ENCODE data around the gene SVIL.
"Not testable (repeated sequence)": the region's sequence is repeated elsewhere in the genome, so short reads cannot be mapped to it uniquely, and the experiment has no call there.

The SVIL gene

DNA sequence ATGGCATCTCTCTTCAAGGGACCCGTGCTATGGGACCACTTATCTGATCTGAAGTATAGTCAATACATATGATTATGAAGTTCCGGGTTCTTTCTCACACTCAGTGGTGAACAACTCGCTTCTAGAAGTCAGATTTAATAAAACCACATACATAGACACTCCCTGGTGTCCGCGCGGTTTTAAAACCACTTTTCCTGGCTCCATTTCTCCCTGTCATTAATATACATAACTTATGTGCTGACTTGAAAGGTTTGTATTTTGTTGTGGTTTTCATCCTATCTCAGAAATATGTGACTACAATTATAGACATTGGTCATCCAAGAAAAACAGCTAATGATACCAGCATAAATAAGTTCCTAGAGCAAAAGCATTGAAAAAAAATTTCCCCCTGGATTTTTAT is 34.0 kb downstream of the SVIL start:
- DNase-seq, result no peak

DNA sequence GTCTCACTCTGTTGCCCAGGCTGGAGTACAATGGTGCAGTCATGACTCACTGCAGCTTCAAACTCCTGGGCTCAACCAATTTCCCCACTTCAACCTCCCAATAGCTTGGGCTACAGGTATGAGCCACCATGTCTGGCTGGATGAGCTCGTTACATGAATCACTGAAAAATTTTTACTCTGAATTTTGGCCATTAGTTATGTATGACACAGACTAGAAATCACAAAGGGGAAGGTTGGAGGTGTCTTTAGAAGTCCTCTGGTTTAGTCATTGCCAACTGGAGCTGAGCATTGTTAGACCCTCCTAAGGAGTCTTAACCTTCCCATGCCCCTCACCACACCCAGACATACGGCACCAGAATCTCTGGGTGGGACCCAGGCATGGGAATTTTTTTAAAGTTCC is 34.7 kb downstream of the SVIL start:
- DNase-seq, result no peak

DNA sequence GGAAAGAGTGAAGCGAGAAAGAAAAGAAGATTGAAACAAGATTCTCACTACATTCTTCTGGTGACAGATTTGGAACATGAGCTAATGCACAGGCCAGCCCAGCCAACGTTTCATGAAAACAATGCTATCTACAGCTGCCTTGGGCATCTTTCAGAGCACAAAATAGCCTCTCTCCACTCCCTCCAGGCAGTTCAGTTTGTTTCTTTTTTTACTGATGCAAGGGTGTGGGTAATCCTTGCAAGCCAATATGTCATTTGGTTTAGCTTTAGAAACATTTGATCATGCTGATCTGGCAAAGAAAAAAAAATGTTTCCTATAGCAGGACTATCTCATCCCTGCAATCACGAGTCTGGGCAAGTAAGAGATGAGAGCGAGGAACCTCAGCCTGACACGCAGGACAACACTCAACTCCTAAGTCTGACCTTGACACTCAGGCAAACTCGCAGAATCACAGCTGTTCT is 35.9 kb downstream of the SVIL start:
- DNase-seq, result no peak

GRCh38 chr10:29596826-29597225 is 37.9 kb downstream of the SVIL start:
- no peak for DNase-seq

DNA sequence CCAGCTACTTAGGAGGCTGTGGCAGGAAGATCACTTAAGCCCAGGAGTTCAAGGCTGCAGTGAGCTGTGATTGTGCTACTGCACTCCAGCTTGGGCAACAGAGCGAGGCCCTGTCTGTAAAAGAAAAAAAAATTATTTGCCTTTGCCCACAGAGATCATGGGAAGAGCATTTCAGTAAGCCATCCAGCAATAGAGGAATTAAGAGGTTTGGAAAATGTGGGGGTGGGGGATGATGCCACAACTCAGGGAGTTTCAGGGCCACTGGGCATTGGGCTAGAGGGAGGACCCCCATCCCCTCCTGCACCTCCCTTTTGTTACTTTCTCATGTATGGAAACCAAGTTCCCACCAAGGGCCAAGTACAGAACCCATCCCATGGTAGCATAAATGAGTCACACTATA is 38.4 kb downstream of the SVIL start:
- DNase-seq, result no peak

DNA sequence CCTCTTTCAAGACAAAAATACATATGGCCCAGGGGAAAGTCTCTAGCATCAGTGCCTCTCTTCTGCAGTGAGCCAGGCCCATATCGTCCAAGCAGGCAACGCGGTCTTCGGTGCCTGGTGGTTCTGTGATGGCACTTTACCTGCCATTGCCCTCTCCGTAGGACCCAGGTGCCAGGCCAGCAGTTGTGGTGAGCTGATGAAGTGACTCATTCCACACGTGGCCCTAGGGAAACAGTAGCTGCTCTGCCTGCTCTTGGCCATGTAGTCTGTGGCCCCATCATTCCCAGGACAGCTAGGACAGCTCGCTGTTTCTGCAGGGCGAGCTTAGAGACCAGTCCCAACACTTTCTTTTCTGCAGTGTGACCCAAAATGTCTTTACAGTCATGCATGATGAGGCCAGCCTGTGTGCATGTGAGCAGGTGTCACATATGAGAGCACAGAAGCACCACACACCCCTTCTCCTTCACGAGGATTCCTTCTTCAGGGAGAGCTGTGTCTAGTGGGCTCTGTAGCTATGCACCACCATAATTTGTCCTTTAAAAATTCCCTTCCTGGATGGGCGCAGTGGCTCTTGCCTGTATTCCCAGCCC is 39.0 kb downstream of the SVIL start:
- no peak for DNase-seq

GRCh38 chr10:29595146-29595545 is 39.6 kb downstream of the SVIL start:
- DNase-seq, result no peak

GRCh38 chr10:29591651-29591968 is 43.2 kb downstream of the SVIL start:
- no peak for DNase-seq

DNA sequence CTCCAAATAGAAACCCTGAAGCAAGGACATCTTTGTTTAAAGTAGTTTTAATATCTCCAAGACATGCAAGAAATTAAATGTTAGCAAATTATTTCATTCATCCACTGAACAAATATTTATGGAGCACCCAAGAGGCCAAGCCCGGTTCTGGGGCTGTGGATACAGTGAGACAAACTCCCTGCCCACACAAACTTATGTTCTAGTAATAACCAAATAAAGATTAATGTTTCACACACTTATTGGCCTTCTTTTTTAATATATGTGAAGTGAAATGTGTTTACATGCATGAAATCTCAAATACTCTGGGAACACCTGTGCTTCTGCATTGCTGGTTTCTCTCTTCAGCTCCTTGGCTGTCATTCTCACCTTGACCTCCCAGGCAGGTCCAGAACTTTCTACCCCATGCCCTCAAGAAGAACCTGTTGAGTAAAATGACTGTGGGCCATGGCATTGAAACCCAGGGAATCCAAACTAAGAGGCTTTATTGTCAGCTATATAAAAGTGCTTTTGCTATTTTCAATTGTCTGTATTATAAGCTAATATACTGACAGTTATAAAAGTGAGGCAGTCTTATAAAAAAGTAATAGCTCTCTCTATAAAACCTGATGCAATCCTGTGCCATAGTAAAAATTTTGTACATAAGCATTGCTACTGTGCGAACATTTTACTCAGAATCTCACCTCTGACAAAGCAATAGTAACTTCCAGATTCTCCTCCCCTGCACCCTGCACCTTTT is 43.7 kb downstream of the SVIL start:
- DNase-seq, result no peak

- no peak for DNase-seq
These were observed 45.9 kb downstream of the SVIL start for GRCh38 chr10:29588629-29589421.

DNA sequence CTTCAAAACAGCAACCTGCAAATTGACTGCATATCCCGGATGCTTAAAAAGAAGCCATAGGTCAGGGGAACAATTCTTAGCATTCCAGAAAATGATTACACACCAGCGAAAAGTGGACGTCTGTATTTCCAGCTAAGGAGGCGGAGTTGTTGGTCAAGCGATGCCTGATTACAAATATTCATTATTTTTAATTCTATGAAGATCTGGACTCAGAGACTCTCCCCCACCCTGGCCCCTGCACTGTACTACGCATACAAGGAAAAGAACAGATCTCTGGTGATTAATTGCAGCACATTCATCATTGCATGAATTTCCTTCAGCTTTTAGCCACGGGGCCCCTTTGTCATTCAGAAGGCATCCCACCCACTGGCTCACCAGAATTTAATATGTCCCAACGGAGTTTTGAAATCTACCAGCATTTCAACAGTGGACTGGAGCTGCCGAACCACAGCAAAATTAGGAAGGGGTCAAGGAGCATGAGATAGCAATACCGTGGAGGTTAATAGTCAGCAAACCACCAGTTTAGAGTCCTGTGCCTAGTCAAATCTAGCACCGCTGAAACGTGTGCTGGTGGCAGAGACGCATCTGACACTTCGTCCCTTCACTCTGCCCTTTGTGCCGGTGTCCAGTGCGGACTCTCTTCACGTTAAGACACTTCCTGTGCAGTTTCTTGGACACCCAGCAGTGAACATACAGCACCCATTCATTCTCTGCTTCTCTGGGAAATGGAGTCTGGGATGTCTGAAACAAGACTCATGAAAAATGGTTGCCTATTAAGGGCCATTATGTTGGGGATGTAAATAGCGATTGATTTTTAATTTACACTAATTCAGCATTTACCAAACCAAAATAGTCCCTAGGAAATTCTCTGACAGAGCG is 46.8 kb downstream of the SVIL start:
- DNase-seq, result not testable (repeated sequence)

DNA sequence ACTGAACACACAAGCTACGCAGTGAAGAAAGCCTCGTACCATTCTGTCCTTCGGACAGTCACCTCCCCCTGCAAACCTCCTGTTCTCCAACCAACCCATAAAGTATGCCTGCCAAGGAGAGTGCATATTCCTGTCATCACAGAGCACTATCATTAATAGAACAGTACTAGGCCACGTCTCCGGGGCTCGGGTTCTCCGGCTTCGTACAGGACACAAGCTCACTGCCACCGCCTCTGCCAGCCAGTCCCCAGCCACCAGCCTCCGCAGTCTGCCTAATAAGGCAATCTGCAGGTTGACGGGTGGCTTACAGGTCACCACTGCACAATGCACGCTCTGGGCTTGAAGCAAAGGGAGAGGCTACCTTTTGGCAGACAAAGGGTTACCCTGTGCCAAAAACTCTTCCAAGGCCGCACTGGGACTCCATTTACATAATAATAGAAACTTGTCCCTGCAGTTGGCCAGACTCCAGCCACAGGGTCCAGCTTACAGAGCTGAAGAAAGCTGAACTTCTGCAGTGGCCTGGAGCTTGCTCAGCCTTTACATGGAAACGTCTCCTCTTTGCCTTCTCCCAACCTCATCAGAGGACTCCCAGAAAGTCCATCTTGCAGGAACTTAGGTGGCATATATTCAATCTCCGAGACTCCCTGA is 47.5 kb downstream of the SVIL start:
- DNase-seq, result not testable (repeated sequence)

- DNase-seq, result no peak
These were observed 48.3 kb downstream of the SVIL start for GRCh38 chr10:29586509-29586908.

- DNase-seq, result no peak
These were observed 49.2 kb downstream of the SVIL start for GRCh38 chr10:29585488-29585976.

DNA sequence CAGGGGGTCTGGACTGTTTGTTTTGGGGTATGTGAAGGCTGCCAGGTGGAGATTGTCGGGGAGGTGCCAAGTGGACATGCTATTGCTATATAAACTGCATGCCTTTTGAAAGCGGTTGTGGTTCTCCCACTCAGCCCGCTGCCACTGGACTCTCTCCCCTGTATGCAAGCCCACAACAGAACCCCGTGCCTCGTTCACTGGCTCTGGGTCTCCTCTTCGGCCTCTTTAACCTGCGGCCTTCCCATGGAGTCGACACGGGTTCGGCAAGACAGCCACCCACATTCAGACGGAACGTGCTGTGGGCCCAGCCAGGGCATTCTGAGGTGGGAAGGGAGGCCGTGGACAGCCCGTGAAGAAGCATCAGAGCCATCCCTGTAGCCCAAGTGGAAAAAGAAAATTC is 50.3 kb downstream of the SVIL start:
- DNase-seq, result no peak

DNA sequence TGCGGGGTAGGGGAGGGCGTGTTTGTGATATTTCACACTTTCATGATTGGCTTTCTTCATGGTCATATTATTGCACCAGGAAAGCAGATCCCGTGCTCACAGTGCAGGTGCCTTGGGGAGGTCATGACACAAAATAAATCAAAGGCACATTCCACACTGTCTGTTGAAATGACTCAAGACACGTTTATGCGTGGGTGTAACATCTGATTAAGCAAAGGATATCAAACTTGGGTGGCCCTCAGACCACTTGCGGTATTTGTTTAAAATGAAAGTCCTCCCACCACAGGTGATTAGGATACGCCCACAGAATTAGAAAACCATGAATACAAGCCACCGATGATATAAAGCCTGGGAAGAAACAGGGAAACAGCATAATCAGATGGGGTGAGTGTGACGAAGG is 51.1 kb downstream of the SVIL start:
- DNase-seq, result no peak

DNA sequence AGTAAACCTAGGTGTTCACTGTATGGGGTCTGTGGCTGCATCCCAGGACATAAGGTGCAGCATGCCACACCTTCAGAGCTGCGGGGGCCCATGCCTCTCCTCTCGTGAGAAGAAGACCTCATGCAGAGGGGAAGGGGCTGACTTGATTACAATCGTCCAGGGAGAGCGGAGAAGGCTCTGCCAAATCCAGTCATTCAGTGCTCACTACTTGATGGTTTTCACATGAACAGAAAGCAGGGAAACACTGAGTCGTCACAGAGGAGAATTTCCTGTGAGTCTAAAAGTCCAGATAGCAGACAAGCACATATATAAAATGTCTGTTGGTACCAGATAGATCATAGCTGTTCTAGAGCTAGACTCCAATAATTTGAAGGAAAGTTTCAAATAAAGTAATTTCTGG is 52.0 kb downstream of the SVIL start:
- not testable (repeated sequence) for DNase-seq

GRCh38 chr10:29579455-29579970 is 55.3 kb downstream of the SVIL start:
- DNase-seq, result no peak

DNA sequence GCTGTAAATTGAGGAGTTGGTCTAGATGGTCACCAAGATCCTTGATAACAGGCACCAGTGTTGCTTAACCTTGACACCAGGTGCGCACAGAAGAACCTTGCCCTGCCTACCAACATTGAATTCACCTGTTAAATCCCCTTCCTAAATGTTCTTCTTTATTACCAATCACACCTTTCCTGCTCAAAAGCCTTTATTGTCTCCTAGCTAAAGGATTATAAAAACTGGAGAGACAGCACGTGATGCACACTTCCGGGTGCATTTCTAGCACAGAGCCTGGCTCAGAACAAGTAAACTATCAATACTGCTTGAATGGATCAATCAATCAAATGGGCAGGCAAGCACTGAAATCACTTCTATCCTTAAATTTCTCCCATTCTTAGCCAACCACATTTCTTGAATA is 56.3 kb downstream of the SVIL start:
- no peak for DNase-seq

- no peak for DNase-seq
These were observed 58.1 kb downstream of the SVIL start for GRCh38 chr10:29576681-29577080.

- no peak for DNase-seq
These were observed 59.7 kb downstream of the SVIL start for GRCh38 chr10:29575098-29575455.
